Activated T-helper 1 cell treated with anti-CD3 and anti-CD28 coated beads, Interleukin-12 subunit alpha, Interleukin-12 subunit beta, Interleukin-2, Interleukin-4 antibody, amounts not matched to agents 30 ng/mL and 10 ng/mL and 1 ng/mL, durations not matched to agents 14 hours and 24 hours and 36 hours (primary cell): ENCODE results near the gene RPGRIP1L. TPM values are rescaled to one million over a fixed set of nuclear protein-coding genes. Genes with fewer than 3 reads are reported as not detected.

ENCODE experiments used
- DNase-seq: peaks from one replicate; pipeline ENCODE4 v3.0.0; 2021; ENCODE audit warnings: low spot score
- H3K27ac Mint-ChIP-seq: one replicate; pipeline ENCODE4 v1.8.0; 2021; ENCODE audit warnings: mild to moderate bottlenecking, mixed read lengths
- H3K27me3 Mint-ChIP-seq: one replicate; pipeline ENCODE4 v1.8.0; 2022; ENCODE audit warnings: mild to moderate bottlenecking, moderate library complexity, mixed read lengths; ENCODE audit not compliant: insufficient read depth
- H3K36me3 Mint-ChIP-seq: one replicate; pipeline ENCODE4 v1.8.0; 2021; ENCODE audit warnings: low read depth, mixed read lengths
- H3K4me1 Mint-ChIP-seq: one replicate; pipeline ENCODE4 v1.8.0; 2021; ENCODE audit warnings: low read depth, mixed read lengths
- H3K4me3 Mint-ChIP-seq: one replicate; pipeline ENCODE4 v1.8.0; 2021; ENCODE audit warnings: mild to moderate bottlenecking, moderate library complexity, mixed read lengths
- H3K9me3 Mint-ChIP-seq: one replicate; pipeline ENCODE4 v1.8.0; 2021; ENCODE audit warnings: mixed read lengths
- intact Hi-C: fragments of 100-400 bp; cut with micrococcal nuclease; formaldehyde crosslinking; loops from one replicate; pipeline ENCODE4 v1.15.1; 2024
- total RNA-seq: library from RNA; stranded (reverse); gene quantifications from 2 replicates; pipeline ENCODE4 v1.2.3, GENCODE V29; 2022

The RPGRIP1L gene
- total RNA-seq, 1 donor from 2014 or later: 10.9 TPM

DNA sequence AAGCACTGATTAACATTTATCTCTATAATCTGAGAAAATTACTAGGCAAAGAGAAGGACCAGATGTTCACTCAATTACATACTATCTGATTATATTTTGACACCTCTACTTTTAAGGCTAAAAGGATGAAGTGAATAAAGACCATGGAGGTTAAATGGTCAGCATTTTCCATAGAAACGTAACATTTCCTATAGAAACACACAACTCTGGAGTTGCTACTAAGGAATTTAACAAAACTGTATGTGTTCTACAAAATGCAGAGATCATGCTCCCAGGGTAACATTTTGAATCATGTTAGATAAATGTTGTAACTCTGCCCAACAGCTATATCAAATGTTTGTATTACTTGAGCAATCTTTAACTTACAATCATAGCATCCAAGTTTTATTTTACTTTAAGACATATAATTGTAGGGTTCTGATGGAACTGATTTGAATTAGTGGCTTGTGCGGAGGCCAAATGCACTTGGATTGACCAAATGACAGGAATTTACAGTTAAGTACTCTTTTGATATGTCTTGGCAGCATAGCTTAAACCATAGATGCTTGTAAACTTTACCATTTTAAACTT lies 97.7 kb downstream of the RPGRIP1L start:
- H3K27ac Mint-ChIP-seq: no peak overlapping the region
- peaks cover 2% of the 10 kb centered on the region for H3K36me3 Mint-ChIP-seq
- intact Hi-C loops: no loop called here
- H3K4me3 Mint-ChIP-seq: no peak overlapping the region
- DNase-seq: no peak
- no peaks in the 10 kb centered on the region for H3K9me3 Mint-ChIP-seq
- no peaks in the 10 kb centered on the region for H3K27me3 Mint-ChIP-seq
- H3K4me1 Mint-ChIP-seq: no peaks in the 10 kb centered on the region

DNA sequence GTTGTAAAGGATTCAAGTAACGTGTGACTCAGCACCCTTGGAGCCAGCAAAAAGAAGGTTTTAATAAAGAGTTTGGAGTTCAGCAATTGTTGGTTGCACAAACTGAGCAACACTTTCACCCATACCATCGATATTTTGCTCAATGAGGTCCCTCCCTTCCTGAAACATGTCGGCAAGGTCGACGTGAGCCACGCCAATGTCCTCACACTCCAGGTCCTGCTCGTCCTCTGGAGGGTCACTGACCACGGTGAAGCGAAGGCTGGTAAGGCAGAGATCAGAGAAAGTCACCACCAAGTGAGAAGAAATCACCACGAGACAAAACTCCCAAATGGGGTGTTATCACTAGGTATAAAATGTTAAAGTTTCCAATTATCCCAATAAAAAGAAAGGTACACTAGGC lies 98.3 kb downstream of the RPGRIP1L start:
- no peak for DNase-seq
- Mint-ChIP-seq H3K4me1 (no peaks in the 10 kb centered on the region), H3K27me3 (no peaks in the 10 kb centered on the region), H3K27ac (no peak overlapping the region), H3K36me3 (peaks cover 2% of the 10 kb centered on the region), H3K9me3 (no peaks in the 10 kb centered on the region), H3K4me3 (no peak overlapping the region)
- intact Hi-C loops: no loop called here

GRCh38 chr16:53601961-53602360 lies 101.7 kb downstream of the RPGRIP1L start:
- no peak for DNase-seq
- Mint-ChIP-seq H3K36me3 (peaks cover 2% of the 10 kb centered on the region), H3K4me1 (no peaks in the 10 kb centered on the region), H3K9me3 (no peaks in the 10 kb centered on the region), H3K27ac (no peak overlapping the region), H3K27me3 (no peaks in the 10 kb centered on the region), H3K4me3 (no peak overlapping the region)
- intact Hi-C loops: no loop called here

- H3K4me1 Mint-ChIP-seq: no peaks in the 10 kb centered on the region
- intact Hi-C loops: no loop called here
- DNase-seq: no peak
- peaks cover 3% of the 10 kb centered on the region for H3K36me3 Mint-ChIP-seq
- no peak overlapping the region for H3K4me3 Mint-ChIP-seq
- no peaks in the 10 kb centered on the region for H3K27me3 Mint-ChIP-seq
- peaks cover 5% of the 10 kb centered on the region for H3K9me3 Mint-ChIP-seq
- H3K27ac Mint-ChIP-seq: no peak overlapping the region
These were observed 103.0 kb downstream of the RPGRIP1L start for GRCh38 chr16:53600616-53601015.

DNA sequence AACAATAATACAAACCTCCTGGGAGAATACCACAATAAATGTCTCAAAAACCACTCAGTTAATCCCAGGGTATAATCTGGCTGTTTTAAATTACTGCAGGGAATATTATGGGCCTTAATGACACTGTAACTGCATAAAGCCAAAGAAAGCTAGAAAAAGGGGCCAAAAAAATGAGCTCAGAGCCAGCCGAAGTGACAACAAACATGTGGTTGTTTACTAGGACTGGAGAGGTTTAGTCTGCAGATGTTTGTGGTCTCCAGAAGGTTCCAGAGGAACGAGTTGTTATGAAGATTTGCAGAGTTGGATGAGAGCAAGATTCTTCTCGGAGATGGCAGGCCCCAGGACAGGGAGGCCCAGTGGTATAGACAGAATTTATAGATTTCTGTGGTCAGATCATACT lies 103.5 kb downstream of the RPGRIP1L start:
- intact Hi-C loops: no loop called here
- no peak overlapping the region for H3K4me3 Mint-ChIP-seq
- no peak overlapping the region for H3K27ac Mint-ChIP-seq
- H3K27me3 Mint-ChIP-seq: no peaks in the 10 kb centered on the region
- peaks cover 5% of the 10 kb centered on the region for H3K9me3 Mint-ChIP-seq
- peaks cover 3% of the 10 kb centered on the region for H3K36me3 Mint-ChIP-seq
- DNase-seq: no peak
- no peaks in the 10 kb centered on the region for H3K4me1 Mint-ChIP-seq

- intact Hi-C loops: no loop called here
- H3K9me3 Mint-ChIP-seq: peaks cover 5% of the 10 kb centered on the region
- H3K27ac Mint-ChIP-seq: no peak overlapping the region
- H3K27me3 Mint-ChIP-seq: no peaks in the 10 kb centered on the region
- H3K4me3 Mint-ChIP-seq: no peak overlapping the region
- no peaks in the 10 kb centered on the region for H3K4me1 Mint-ChIP-seq
- peaks cover 2% of the 10 kb centered on the region for H3K36me3 Mint-ChIP-seq
- DNase-seq: no peak
These were observed 104.1 kb downstream of the RPGRIP1L start for GRCh38 chr16:53599548-53599947.

DNA sequence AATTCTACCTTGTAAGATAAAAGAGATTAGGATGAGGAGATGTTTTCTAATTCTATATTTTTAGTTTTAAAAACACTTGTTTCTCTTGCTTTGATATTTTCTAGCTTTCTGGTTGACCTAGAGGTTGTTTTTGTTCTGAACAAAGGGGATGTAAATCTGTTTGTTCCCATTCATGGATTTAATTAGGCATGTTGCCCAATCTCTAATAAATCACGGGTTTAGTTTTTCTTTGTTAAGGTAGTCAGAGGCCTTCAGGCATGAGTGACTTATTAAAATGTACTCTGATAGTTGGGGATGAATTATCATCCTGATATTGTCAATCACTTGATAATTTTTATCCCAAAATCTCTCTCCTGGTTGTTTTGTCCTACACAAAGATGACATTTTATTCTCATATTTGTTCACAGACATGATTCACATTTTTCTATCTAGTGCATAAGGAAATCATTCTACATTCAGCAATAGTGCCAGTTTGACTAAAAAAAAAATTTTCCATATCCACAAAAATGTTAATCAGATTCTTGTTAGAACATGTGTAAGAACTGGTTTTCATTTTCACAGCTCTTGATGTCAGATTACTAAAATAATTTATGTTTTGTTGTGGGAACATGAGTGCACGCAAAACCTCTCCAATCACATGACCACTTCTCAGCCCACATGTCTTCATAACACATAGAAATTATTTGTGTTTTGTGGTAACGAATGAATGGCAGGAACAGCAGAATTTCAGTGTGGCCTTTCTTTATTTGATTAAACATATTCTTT lies 105.0 kb downstream of the RPGRIP1L start:
- H3K9me3 Mint-ChIP-seq: peaks cover 5% of the 10 kb centered on the region
- no peak overlapping the region for H3K4me3 Mint-ChIP-seq
- H3K27me3 Mint-ChIP-seq: no peaks in the 10 kb centered on the region
- no peak overlapping the region for H3K27ac Mint-ChIP-seq
- no peak for DNase-seq
- H3K36me3 Mint-ChIP-seq: peaks cover 2% of the 10 kb centered on the region
- intact Hi-C loops: no loop called here
- H3K4me1 Mint-ChIP-seq: no peaks in the 10 kb centered on the region

GRCh38 chr16:53597776-53598175 lies 105.9 kb downstream of the RPGRIP1L start:
- Mint-ChIP-seq H3K4me3 (no peak overlapping the region), H3K27me3 (no peaks in the 10 kb centered on the region), H3K4me1 (no peaks in the 10 kb centered on the region), H3K27ac (no peak overlapping the region), H3K9me3 (peaks cover 5% of the 10 kb centered on the region), H3K36me3 (peaks cover 2% of the 10 kb centered on the region)
- DNase-seq: no peak
- intact Hi-C loops: no loop called here

- intact Hi-C loops: no loop called here
- Mint-ChIP-seq H3K27ac (no peak overlapping the region), H3K4me3 (no peak overlapping the region), H3K27me3 (peaks cover 2% of the 10 kb centered on the region), H3K9me3 (no peaks in the 10 kb centered on the region), H3K36me3 (no peaks in the 10 kb centered on the region), H3K4me1 (no peaks in the 10 kb centered on the region)
- DNase-seq: no peak
These were observed 115.5 kb downstream of the RPGRIP1L start for GRCh38 chr16:53588081-53588648.

GRCh38 chr16:53583401-53583800 lies 120.3 kb downstream of the RPGRIP1L start:
- no peaks in the 10 kb centered on the region for H3K4me1 Mint-ChIP-seq

DNA sequence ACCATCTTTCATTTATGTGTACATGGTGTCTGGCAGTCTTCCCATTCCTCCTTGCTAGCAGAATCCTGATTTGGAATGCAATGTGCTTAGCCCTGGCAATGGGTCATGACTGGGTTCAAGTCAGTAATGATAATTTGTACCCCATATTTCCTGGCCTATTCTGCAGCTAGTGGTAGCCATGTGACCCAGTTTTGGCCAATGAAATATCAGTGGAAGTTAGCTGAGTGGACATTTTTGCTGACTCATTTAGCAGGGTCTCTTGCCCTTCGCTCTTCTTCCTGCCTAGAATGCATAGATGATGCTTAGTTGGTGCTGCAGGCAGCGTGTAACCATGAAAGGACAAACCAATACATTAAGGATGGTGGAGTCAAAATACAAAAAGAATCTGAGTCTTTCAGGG lies 121.9 kb downstream of the RPGRIP1L start:
- H3K27ac Mint-ChIP-seq: no peak overlapping the region
- intact Hi-C loops: no loop called here
- DNase-seq: no peak
- H3K4me1 Mint-ChIP-seq: no peaks in the 10 kb centered on the region
- H3K4me3 Mint-ChIP-seq: no peak overlapping the region
- H3K9me3 Mint-ChIP-seq: no peaks in the 10 kb centered on the region
- peaks cover 1% of the 10 kb centered on the region for H3K27me3 Mint-ChIP-seq
- no peaks in the 10 kb centered on the region for H3K36me3 Mint-ChIP-seq

More at GRCh38 chr16:53583401-53583800, 120.3 kb downstream of the RPGRIP1L start:
- no peak overlapping the region for H3K4me3 Mint-ChIP-seq
- H3K27ac Mint-ChIP-seq: no peak overlapping the region
- intact Hi-C loops: no loop called here
- no peaks in the 10 kb centered on the region for H3K27me3 Mint-ChIP-seq
- DNase-seq: no peak
- no peaks in the 10 kb centered on the region for H3K36me3 Mint-ChIP-seq
- H3K9me3 Mint-ChIP-seq: no peaks in the 10 kb centered on the region

GRCh38 chr16:53580038-53580802 lies 123.4 kb downstream of the RPGRIP1L start:
- Mint-ChIP-seq H3K4me1 (no peaks in the 10 kb centered on the region), H3K4me3 (no peak overlapping the region), H3K27ac (no peak overlapping the region), H3K9me3 (no peaks in the 10 kb centered on the region), H3K36me3 (no peaks in the 10 kb centered on the region), H3K27me3 (peaks cover 1% of the 10 kb centered on the region)
- intact Hi-C loops: no loop called here
- no peak for DNase-seq

DNA sequence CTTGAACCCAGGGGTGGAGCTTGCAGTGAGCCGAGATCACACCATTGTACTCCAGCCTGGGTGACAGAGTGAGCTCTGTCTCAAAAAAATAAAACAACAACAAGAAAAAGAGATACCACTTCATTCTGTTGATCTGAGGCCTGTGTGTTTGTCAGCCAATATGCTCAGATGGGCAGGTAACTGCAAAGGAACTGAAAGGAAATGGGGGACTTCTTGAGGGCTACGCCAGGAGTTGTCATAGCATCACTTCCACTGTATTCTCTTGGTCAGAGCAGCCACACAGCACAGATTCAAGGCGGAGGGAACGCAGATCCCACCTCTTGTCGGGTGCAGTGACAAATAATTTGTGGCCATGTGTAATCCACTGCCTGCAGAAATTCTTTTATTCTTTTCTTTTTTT lies 126.8 kb downstream of the RPGRIP1L start:
- DNase-seq: no peak
- Mint-ChIP-seq H3K36me3 (no peaks in the 10 kb centered on the region), H3K4me3 (no peak overlapping the region), H3K9me3 (peaks cover 9% of the 10 kb centered on the region), H3K27me3 (peaks cover 1% of the 10 kb centered on the region), H3K27ac (no peak overlapping the region), H3K4me1 (no peaks in the 10 kb centered on the region)
- intact Hi-C loops: no loop called here
